Measurements from ENCODE around the gene CABLES1.

- TF ChIP-seq SMC3 (IDR thresholded peaks at IDR 0.05) (no peak), CTCF (IDR thresholded peaks at IDR 0.05) (no peak), REST (IDR thresholded peaks at IDR 0.05) (no peak), FOSL2 (IDR thresholded peaks at IDR 0.05) (no peak), FOSL2 (CRISPR knock-in tag; IDR thresholded peaks at IDR 0.05) (no peak), MYC (IDR thresholded peaks at IDR 0.05; ENCODE audit: borderline replicate concordance, low read length) (no peak), RCOR1 (IDR thresholded peaks at IDR 0.05; ENCODE audit: low read depth, low read length) (no peak), CHD2 (IDR thresholded peaks at IDR 0.05; ENCODE audit: low read length, partially characterized antibody) (no peak)
Observed at GRCh38 chr18:23266717-23267446, 131.6 kb downstream of the CABLES1 start.
